Vagina (tissue), 2 donors: Measurements from ENCODE around the gene USP49. TPM values are rescaled to one million over a fixed set of nuclear protein-coding genes. Genes with fewer than 3 reads are reported as not detected.

Source experiments
- DNase-seq, 2 donors: peaks; one replicate each; pipeline ENCODE4 v3.0.0-alpha.2; 2017; ENCODE audit errors: extremely low spot score in 2 of 2
- H3K27ac ChIP-seq: fragments of 200-600 bp; sonication (generic); one replicate; pipeline ENCODE4 v1.5.1; 2019
- H3K27me3 ChIP-seq: fragments of 200-600 bp; sonication (generic); one replicate; pipeline ENCODE4 v1.5.1; 2019
- H3K36me3 ChIP-seq, 2 donors: fragments of 200-600 bp; sonication (generic); one replicate each; pipeline ENCODE4 v1.5.1; 2017 to 2019
- H3K4me1 ChIP-seq: fragments of 200-600 bp; sonication (generic); one replicate; pipeline ENCODE4 v1.5.1; 2019
- H3K4me3 ChIP-seq, 2 donors: fragments of 200-600 bp; sonication (generic); 1 replicate in 1 of 2; 2 replicates in 1 of 2; pipeline ENCODE4 v1.5.1; 2016 to 2019
- H3K9me3 ChIP-seq: fragments of 200-600 bp; sonication (generic); one replicate; pipeline ENCODE4 v1.5.1; 2019
- POLR2A ChIP-seq, 2 donors: fragments of 450-650 bp; IDR thresholded peaks; one replicate each; pipeline ENCODE4 v1.6.1; 2017; ENCODE audit warnings: antibody characterized with exemption in 2 of 2, mild to moderate bottlenecking in 2 of 2, moderate library complexity in 2 of 2
- POLR2AphosphoS5 ChIP-seq, 2 donors: sonication (generic); formaldehyde crosslinking; IDR thresholded peaks; one replicate each; pipeline ENCODE4 v1.9.0; 2017; ENCODE audit warnings: antibody characterized with exemption in 2 of 2, mild to moderate bottlenecking in 2 of 2, low read depth in 1 of 2; ENCODE audit not compliant: insufficient read depth in 1 of 2
- intact Hi-C: fragments of 100-400 bp; cut with DNase I; formaldehyde crosslinking; loops from one replicate; pipeline ENCODE4 v1.15.1; 2023
- total RNA-seq: library from RNA; depleted of rRNA; stranded (reverse); fragments of >200 nt; gene quantifications from one replicate; pipeline ENCODE4 v1.2.3, GENCODE V29; 2016
- TF ChIP-seq, protein P1 (sequence below), 3 experiments: fragments of 450-650 bp in 2 of 3; fragments of 200-600 bp in 1 of 3; sonication (generic) in 1 of 3; IDR thresholded peaks; one replicate each; pipeline ENCODE4 v1.5.1; 2017 to 2019; ENCODE audit warnings: antibody characterized with exemption in 3 of 3, mild to moderate bottlenecking in 2 of 3, moderate library complexity in 2 of 3

Gene USP49
- total RNA-seq, 1 donor from 2014 or later, result 9.1 TPM

DNA sequence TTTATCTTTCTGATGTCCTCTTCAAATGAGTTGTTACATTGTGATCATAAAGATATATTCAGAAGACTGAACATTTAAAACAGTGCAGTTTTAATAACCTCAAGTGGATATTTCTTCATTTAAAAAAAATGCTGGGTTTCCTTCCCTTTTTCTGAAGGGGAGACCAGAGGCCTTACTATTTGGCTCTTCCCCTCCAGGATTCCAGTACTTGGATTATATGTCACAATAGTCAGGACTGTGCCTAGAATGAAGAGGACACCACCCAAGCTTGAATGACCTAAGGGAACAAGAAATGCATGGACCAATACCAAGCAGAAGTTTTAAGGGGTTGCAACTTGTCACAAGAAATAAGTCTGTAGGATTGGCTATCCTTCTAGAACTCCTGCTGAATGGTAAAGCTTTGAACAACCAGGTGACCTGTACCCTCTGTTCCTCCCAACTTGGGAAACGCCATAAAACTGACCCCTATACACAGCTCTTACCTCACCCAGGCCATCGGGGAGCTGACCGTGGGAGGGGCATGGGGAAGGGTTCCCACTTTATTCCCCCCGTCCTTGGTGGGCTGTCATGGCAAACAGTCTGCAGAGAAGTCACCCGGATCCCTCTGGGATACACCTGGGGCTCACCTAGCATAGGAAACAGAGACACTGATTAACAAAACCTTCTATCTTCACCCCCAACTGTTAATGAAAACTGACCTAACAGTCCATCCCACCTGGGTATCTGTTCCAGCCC, 117.5 kb downstream of the USP49 start:
- Histone ChIP-seq H3K27ac (no peak overlapping the region), H3K27me3 (no peaks in the 10 kb centered on the region), H3K4me1 (peaks cover 25% of the 10 kb centered on the region), H3K4me3 (no peak overlapping the region), H3K9me3 (no peaks in the 10 kb centered on the region), H3K36me3 (peaks cover 0 to 38% of the 10 kb centered on the region in 2 donors)
- intact Hi-C loops, result no loop called here
- TF ChIP-seq POLR2A (IDR thresholded peaks at IDR 0.05) (no peak), POLR2AphosphoS5 (IDR thresholded peaks at IDR 0.05; ENCODE audit: insufficient read depth in 1 of 2, low read depth in 1 of 2) (no peak)
- TF ChIP-seq, protein P1, sequence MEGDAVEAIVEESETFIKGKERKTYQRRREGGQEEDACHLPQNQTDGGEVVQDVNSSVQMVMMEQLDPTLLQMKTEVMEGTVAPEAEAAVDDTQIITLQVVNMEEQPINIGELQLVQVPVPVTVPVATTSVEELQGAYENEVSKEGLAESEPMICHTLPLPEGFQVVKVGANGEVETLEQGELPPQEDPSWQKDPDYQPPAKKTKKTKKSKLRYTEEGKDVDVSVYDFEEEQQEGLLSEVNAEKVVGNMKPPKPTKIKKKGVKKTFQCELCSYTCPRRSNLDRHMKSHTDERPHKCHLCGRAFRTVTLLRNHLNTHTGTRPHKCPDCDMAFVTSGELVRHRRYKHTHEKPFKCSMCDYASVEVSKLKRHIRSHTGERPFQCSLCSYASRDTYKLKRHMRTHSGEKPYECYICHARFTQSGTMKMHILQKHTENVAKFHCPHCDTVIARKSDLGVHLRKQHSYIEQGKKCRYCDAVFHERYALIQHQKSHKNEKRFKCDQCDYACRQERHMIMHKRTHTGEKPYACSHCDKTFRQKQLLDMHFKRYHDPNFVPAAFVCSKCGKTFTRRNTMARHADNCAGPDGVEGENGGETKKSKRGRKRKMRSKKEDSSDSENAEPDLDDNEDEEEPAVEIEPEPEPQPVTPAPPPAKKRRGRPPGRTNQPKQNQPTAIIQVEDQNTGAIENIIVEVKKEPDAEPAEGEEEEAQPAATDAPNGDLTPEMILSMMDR (IDR thresholded peaks at IDR 0.05), result no peak
- no peak for DNase-seq

DNA sequence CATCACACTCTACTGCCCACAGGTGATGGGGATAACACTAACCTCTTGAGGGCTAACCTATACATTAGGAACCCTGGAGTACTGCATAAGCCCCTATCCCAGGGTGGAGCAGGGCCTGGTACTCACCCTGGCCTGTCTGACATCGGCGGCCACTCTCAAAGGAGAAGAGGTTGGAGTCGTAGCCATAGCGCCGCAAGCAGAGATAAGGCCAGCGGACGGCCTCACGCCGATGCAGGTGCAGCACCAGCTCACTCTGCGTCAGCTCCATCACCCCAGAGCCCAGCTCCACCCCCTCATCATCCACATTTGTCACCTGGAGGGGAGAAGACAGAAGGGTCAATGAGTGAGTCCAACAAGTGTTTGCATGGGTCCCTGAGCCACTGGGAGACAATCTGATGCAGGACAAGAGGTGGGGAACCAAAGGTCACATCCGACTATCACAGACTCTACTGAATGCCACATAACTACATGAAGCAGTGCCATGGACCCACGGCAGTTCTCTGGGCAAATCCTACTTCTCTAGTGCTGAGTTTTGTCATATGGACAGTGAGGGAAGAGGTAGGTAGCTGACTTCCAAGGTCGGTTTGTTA, 119.8 kb downstream of the USP49 start:
- Histone ChIP-seq H3K27ac (no peak overlapping the region), H3K4me1 (peaks cover 9% of the 10 kb centered on the region), H3K9me3 (no peaks in the 10 kb centered on the region), H3K4me3 (no peak overlapping the region), H3K27me3 (no peaks in the 10 kb centered on the region), H3K36me3 (peaks cover 3 to 62% of the 10 kb centered on the region in 2 donors)
- DNase-seq, result no peak
- intact Hi-C loops, result no loop called here
- no peak for TF ChIP-seq POLR2AphosphoS5 (IDR thresholded peaks at IDR 0.05; ENCODE audit: insufficient read depth in 1 of 2, low read depth in 1 of 2)
- TF ChIP-seq, protein P1 (IDR thresholded peaks at IDR 0.05), result no peak
- TF ChIP-seq POLR2A (IDR thresholded peaks at IDR 0.05), result no peak

DNA sequence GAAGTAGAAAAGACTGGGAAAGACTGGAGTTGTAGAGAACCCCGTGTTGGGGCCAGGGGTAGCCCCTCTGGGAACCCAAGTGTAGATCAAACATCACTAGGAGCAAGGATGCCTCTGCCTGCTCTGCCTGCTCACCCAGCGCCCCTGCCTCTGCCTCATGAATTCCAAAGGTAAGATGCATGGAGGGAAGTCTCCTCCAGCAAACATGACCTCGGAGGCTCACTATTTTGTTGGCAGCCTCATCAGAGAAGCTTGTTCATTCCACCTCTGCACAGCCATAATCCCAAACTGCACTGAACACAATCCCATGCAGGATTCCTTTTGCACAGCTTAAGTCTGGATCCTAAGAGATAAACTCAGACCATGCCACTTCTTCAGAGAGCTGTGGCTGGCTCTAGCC, 120.3 kb downstream of the USP49 start:
- Histone ChIP-seq H3K36me3 (peaks cover 3 to 64% of the 10 kb centered on the region in 2 donors), H3K27ac (no peak overlapping the region), H3K27me3 (no peaks in the 10 kb centered on the region), H3K4me3 (no peak overlapping the region), H3K4me1 (peaks cover 9% of the 10 kb centered on the region), H3K9me3 (no peaks in the 10 kb centered on the region)
- no peak for DNase-seq
- intact Hi-C loops, result no loop called here
- TF ChIP-seq, protein P1 (IDR thresholded peaks at IDR 0.05), result no peak
- no peak for TF ChIP-seq POLR2AphosphoS5 (IDR thresholded peaks at IDR 0.05; ENCODE audit: insufficient read depth in 1 of 2, low read depth in 1 of 2)
- TF ChIP-seq POLR2A (IDR thresholded peaks at IDR 0.05), result no peak

DNA sequence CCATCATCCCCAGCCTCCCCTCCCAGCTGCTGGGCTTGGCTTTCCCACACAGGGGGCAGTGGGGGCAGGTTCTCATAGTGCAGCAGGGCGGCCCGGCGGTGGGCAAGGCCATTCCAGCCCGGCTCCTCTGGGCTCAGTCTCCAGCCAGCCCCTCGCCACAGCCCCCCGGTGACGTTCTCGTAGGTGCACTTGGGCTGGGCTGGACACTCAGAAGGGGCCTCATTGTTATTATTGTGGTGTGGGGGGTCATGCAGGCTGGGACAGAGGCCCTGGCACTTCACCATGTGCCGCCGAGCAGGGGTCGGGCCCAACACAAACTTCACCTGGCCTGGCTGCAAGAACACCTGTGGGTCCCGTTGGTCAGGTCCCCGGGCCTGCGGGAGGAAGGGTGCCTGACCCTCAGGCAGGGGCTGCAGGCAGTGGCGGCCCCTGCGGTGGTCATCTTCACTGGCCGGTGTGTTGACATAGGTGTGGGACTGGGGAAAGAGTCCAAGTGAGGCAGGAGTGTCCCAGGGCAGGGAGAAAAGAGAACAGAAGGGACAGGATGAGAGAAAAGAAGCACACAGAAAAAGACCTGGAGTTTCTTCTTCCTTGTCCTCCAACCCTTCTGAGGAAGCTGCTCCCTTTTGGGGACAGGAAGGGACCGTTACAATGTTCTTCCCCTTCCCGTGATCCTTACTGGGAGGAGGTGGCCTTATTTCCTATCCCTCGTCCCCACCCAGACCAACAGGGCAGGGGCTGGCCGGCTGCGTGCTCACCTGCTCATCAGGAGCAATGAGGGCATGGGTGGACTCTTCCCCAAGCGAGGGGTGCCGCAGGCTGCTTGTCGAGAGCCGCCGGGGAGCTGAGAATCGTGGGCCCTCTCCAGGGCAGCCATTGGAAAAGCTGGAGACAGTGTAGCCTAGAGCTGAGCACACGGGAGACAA, 123.9 kb downstream of the USP49 start:
- H3K4me1 ChIP-seq, result peaks cover 25% of the 10 kb centered on the region
- intact Hi-C loops, result no loop called here

DNA sequence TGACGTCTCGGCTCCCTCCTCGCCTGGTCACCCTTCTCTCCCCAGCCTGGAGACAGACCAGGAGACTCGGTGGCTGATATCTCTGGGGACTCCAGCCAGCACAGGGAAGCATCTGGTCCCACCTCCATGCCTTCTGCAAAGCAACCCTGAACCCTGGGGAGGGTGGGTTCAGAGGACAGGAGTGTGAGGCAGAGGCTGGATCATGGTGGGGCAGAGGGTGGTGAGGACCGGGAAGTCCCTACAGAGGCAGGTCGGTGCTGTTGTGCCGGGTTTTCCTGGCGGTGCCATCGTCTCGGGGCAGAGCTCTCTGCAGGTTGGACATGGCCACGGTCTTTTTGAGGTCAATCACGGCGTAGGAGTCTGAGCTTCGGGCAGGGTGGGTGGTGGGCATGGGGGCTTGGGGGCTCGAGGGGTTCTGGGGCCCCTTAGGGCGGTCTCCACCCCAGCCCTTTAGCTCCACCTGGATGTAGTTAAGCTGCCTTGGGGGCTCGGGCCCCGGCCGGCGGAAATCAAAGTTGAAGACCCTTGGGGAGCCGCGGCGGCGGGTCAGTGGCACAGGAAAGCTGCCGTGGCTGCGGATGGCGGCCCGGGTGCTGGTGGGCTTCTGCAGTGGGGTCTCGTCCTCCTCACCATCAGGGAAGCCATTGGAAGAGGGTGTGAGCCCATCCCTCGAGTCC, 124.7 kb downstream of the USP49 start:
- H3K9me3 ChIP-seq, result no peaks in the 10 kb centered on the region
- H3K27ac ChIP-seq, result no peak overlapping the region
- H3K27me3 ChIP-seq, result no peaks in the 10 kb centered on the region
- TF ChIP-seq POLR2AphosphoS5 (IDR thresholded peaks at IDR 0.05; ENCODE audit: insufficient read depth in 1 of 2, low read depth in 1 of 2) (no peak), POLR2A (IDR thresholded peaks at IDR 0.05) (no peak)
- TF ChIP-seq, protein P1 (IDR thresholded peaks at IDR 0.05), result no peak
- intact Hi-C loops, result no loop called here
- H3K36me3 ChIP-seq, result peaks cover 3 to 54% of the 10 kb centered on the region in 2 donors
- no peak for DNase-seq
- peaks cover 25% of the 10 kb centered on the region for H3K4me1 ChIP-seq
- H3K4me3 ChIP-seq, result no peak overlapping the region

More for the DNA sequence above, 123.9 kb downstream of the USP49 start:
- peaks cover 3 to 56% of the 10 kb centered on the region in 2 donors for H3K36me3 ChIP-seq
- no peak overlapping the region for H3K27ac ChIP-seq
- TF ChIP-seq POLR2AphosphoS5 (IDR thresholded peaks at IDR 0.05; ENCODE audit: insufficient read depth in 1 of 2, low read depth in 1 of 2), result no peak
- H3K4me3 ChIP-seq, result no peak overlapping the region
- H3K27me3 ChIP-seq, result no peaks in the 10 kb centered on the region
- DNase-seq, result no peak
- H3K9me3 ChIP-seq, result no peaks in the 10 kb centered on the region
